CD14-positive monocyte (primary cell): Measurements from ENCODE around the gene IMMP2L. TPM values are rescaled to one million over a fixed set of nuclear protein-coding genes. Genes with fewer than 3 reads are reported as not detected.

Source experiments
- DNase-seq, 3 donors: peaks; one replicate each; pipeline ENCODE4 v3.0.0-alpha.2; 2011 to 2022
- H2AFZ ChIP-seq: 2 replicates; pipeline ENCODE4 v1.6.0; 2012; ENCODE audit warnings: mild to moderate bottlenecking, low read depth, low read length, inconsistent platforms; ENCODE audit not compliant: insufficient read depth, poor library complexity, severe bottlenecking
- H3K27ac ChIP-seq, 2 donors: 1 replicate in 1 of 2; 2 replicates in 1 of 2; pipeline ENCODE4 v1.5.1; 2012 to 2013; ENCODE audit warnings: low read length in 2 of 2, control low read depth in 1 of 2, inconsistent platforms in 1 of 2, low read depth in 1 of 2, mild to moderate bottlenecking in 1 of 2
- H3K27me3 ChIP-seq, 2 donors: one replicate each; pipeline versions ENCODE4 v1.6.0 to v1.6.1; 2011 to 2013; ENCODE audit warnings: low read length in 2 of 2; ENCODE audit not compliant: control insufficient read depth in 2 of 2, insufficient read depth in 2 of 2
- H3K36me3 ChIP-seq, 2 donors: replicated peaks in 1 of 2; 1 replicate in 1 of 2; 2 replicates in 1 of 2; pipeline versions ENCODE4 v1.5.1 to v1.6.1; 2012 to 2013; ENCODE audit warnings: low read length in 2 of 2, control low read depth in 1 of 2, inconsistent platforms in 1 of 2, mild to moderate bottlenecking in 1 of 2; ENCODE audit not compliant: insufficient read depth in 2 of 2, control insufficient read depth in 1 of 2
- H3K4me1 ChIP-seq, 2 donors: 1 replicate in 1 of 2; 2 replicates in 1 of 2; pipeline versions ENCODE4 v1.5.1 to v1.6.1; 2012 to 2013; ENCODE audit warnings: low read length in 2 of 2, control low read depth in 1 of 2, inconsistent platforms in 1 of 2, mild to moderate bottlenecking in 1 of 2, moderate library complexity in 1 of 2; ENCODE audit not compliant: insufficient read depth in 2 of 2, control insufficient read depth in 1 of 2
- H3K4me2 ChIP-seq: replicated peaks from 2 replicates; pipeline ENCODE3; 2012; ENCODE audit warnings: low read length, moderate library complexity, mild to moderate bottlenecking; ENCODE audit not compliant: poor library complexity, severe bottlenecking; ENCODE audit errors: extremely low read depth
- H3K4me3 ChIP-seq, 3 experiments: fragments of 200-600 bp in 1 of 3; sonication (generic) in 1 of 3; replicated peaks in 1 of 3; 1 replicate in 2 of 3; 2 replicates in 1 of 3; pipeline ENCODE4 v1.5.1; 2011 to 2013; ENCODE audit warnings: low read length in 3 of 3, mild to moderate bottlenecking in 3 of 3, control low read depth in 2 of 3, low read depth in 2 of 3, inconsistent platforms in 1 of 3, moderate library complexity in 1 of 3
- H3K79me2 ChIP-seq: 2 replicates; pipeline ENCODE4 v1.6.0; 2012; ENCODE audit warnings: mild to moderate bottlenecking, control low read depth, inconsistent platforms, low read length, moderate library complexity; ENCODE audit not compliant: insufficient read depth
- H3K9ac ChIP-seq: 2 replicates; pipeline ENCODE4 v1.6.0; 2017; ENCODE audit warnings: low read length, mild to moderate bottlenecking; ENCODE audit not compliant: insufficient read depth, poor library complexity, severe bottlenecking
- H3K9me3 ChIP-seq, 2 donors: replicated peaks in 1 of 2; 1 replicate in 1 of 2; 2 replicates in 1 of 2; pipeline versions ENCODE4 v1.5.1 to v1.6.1; 2012 to 2013; ENCODE audit warnings: low read length in 2 of 2, control low read depth in 1 of 2; ENCODE audit not compliant: control insufficient read depth in 1 of 2, insufficient read depth in 1 of 2
- H4K20me1 ChIP-seq: 2 replicates; pipeline ENCODE4 v1.6.0; 2012; ENCODE audit warnings: mild to moderate bottlenecking, low read length, control low read depth, moderate library complexity; ENCODE audit not compliant: insufficient read depth
- H3K27ac Mint-ChIP-seq, 7 donors: one replicate each; pipeline ENCODE4 v1.8.0; 2020; ENCODE audit warnings: mild to moderate bottlenecking in 7 of 7, mixed read lengths in 7 of 7, moderate library complexity in 6 of 7, inconsistent platforms in 2 of 7
- H3K27me3 Mint-ChIP-seq, 3 donors: one replicate each; pipeline ENCODE4 v1.8.0; 2021 to 2022; ENCODE audit warnings: low read depth in 3 of 3, mild to moderate bottlenecking in 3 of 3, mixed read lengths in 3 of 3, moderate library complexity in 3 of 3, inconsistent platforms in 1 of 3
- H3K36me3 Mint-ChIP-seq, 2 donors: one replicate each; pipeline ENCODE4 v1.8.0; 2020; ENCODE audit warnings: mixed read lengths in 2 of 2, inconsistent platforms in 1 of 2, mild to moderate bottlenecking in 1 of 2
- H3K4me1 Mint-ChIP-seq: one replicate; pipeline ENCODE4 v1.8.0; 2020; ENCODE audit warnings: mild to moderate bottlenecking, mixed read lengths
- H3K4me3 Mint-ChIP-seq, 2 donors: one replicate each; pipeline ENCODE4 v1.8.0; 2020; ENCODE audit warnings: mild to moderate bottlenecking in 2 of 2, mixed read lengths in 2 of 2, moderate library complexity in 1 of 2
- H3K9me3 Mint-ChIP-seq, 7 donors: one replicate each; pipeline ENCODE4 v1.8.0; 2020 to 2022; ENCODE audit warnings: mixed read lengths in 7 of 7, mild to moderate bottlenecking in 6 of 7, moderate library complexity in 6 of 7, inconsistent platforms in 2 of 7
- WGBS: methylation state at CpG from one replicate; pipeline ENCODE4 v1.1.5; 2013; ENCODE audit warnings: missing lambda C conversion rate; ENCODE audit not compliant: insufficient coverage; 5-methylcytosine and 5-hydroxymethylcytosine counted together
- intact Hi-C, 2 donors: fragments of 100-400 bp; cut with micrococcal nuclease; formaldehyde crosslinking; loops; one replicate each; pipeline versions ENCODE4 v1.15.0 to v1.15.1; 2023
- polyA plus RNA-seq, 3 donors: library from polyadenylated mRNA; depleted of rRNA in 1 of 3; unstranded in 2 of 3; stranded (reverse) in 1 of 3; fragments of 300-500 nt in 2 of 3; fragments of >200 nt in 1 of 3; fragmentation: Illumina TruSeq in 2 of 3; gene quantifications; 1 replicate in 2 of 3; 2 replicates in 1 of 3; pipeline ENCODE4 v1.2.3, GENCODE V29; 2012 to 2021
- TF ChIP-seq, protein P1 (sequence below): fragments of 200-600 bp; IDR thresholded peaks from one replicate; pipeline ENCODE4 v1.8.0; 2022; ENCODE audit warnings: antibody characterized with exemption, mild to moderate bottlenecking

The IMMP2L gene
- polyA plus RNA-seq, 3 donors, result 1.9 to 6.4 (median 6.2) TPM

DNA sequence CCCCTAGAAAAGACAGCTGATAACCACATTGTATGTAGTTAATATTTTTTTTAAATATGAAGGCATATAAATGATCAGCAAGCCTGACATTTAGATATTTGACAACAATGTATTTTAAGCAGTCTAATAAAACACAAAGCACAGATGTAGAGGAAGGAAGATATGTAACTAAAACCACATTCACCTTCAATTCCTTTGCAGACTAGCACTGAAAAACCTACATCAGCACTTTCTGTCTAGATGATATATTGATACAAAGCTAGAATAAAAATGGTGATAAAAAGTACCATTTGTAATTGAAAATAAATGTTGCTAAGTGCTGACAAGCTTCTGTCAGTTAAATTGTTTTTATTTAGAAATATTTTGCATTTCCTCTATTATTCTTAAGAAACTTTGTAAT, 153.6 kb downstream of the IMMP2L start:
- H3K79me2 ChIP-seq, result no peaks in the 10 kb centered on the region
- no peaks in the 10 kb centered on the region for H3K27me3 ChIP-seq
- H3K4me3 ChIP-seq, result no peak overlapping the region
- H3K4me2 ChIP-seq, result no peak overlapping the region
- no peaks in the 10 kb centered on the region for H3K36me3 ChIP-seq
- H3K9me3 ChIP-seq, result peaks cover 0 to 5% of the 10 kb centered on the region in 2 donors
- no peak overlapping the region for H3K9ac ChIP-seq
- intact Hi-C loops, result no loop called here
- no peaks in the 10 kb centered on the region for H4K20me1 ChIP-seq
- peaks cover 0 to 1% (median 0%) of the 10 kb centered on the region in 3 donors for H3K27me3 Mint-ChIP-seq
- no peaks in the 10 kb centered on the region for H3K4me1 Mint-ChIP-seq
- H3K27ac Mint-ChIP-seq, result no peak overlapping the region
- H3K27ac ChIP-seq, result no peak overlapping the region
- no peaks in the 10 kb centered on the region for H3K4me1 ChIP-seq
- no peak overlapping the region for H3K4me3 Mint-ChIP-seq
- no peak overlapping the region for H2AFZ ChIP-seq
- no peak for DNase-seq
- TF ChIP-seq, protein P1, sequence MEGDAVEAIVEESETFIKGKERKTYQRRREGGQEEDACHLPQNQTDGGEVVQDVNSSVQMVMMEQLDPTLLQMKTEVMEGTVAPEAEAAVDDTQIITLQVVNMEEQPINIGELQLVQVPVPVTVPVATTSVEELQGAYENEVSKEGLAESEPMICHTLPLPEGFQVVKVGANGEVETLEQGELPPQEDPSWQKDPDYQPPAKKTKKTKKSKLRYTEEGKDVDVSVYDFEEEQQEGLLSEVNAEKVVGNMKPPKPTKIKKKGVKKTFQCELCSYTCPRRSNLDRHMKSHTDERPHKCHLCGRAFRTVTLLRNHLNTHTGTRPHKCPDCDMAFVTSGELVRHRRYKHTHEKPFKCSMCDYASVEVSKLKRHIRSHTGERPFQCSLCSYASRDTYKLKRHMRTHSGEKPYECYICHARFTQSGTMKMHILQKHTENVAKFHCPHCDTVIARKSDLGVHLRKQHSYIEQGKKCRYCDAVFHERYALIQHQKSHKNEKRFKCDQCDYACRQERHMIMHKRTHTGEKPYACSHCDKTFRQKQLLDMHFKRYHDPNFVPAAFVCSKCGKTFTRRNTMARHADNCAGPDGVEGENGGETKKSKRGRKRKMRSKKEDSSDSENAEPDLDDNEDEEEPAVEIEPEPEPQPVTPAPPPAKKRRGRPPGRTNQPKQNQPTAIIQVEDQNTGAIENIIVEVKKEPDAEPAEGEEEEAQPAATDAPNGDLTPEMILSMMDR, result no peak
- H3K9me3 Mint-ChIP-seq, result peaks cover 0 to 9% (median 8%) of the 10 kb centered on the region in 7 donors
- H3K36me3 Mint-ChIP-seq, result no peaks in the 10 kb centered on the region

GRCh38 chr7:111407258-111407657, 155.0 kb downstream of the IMMP2L start:
- H3K27ac ChIP-seq, result no peak overlapping the region
- H3K4me3 ChIP-seq, result no peak overlapping the region
- TF ChIP-seq, protein P1, result no peak
- H2AFZ ChIP-seq, result no peak overlapping the region
- Mint-ChIP-seq H3K4me3 (no peak overlapping the region), H3K36me3 (no peaks in the 10 kb centered on the region), H3K27ac (no peak overlapping the region), H3K4me1 (no peaks in the 10 kb centered on the region), H3K9me3 (peaks cover 0 to 14% (median 8%) of the 10 kb centered on the region in 7 donors), H3K27me3 (peaks cover 0 to 1% (median 0%) of the 10 kb centered on the region in 3 donors)
- no peaks in the 10 kb centered on the region for H3K79me2 ChIP-seq
- H3K9me3 ChIP-seq, result peaks cover 0 to 5% of the 10 kb centered on the region in 2 donors
- H3K4me2 ChIP-seq, result no peak overlapping the region
- no CpG with 5 or more reads among the region's 1 CpG for WGBS
- DNase-seq, result no peak
- H3K4me1 ChIP-seq, result no peaks in the 10 kb centered on the region
- H3K27me3 ChIP-seq, result no peaks in the 10 kb centered on the region
- intact Hi-C loops, result no loop called here
- no peaks in the 10 kb centered on the region for H4K20me1 ChIP-seq
- no peaks in the 10 kb centered on the region for H3K36me3 ChIP-seq
- no peak overlapping the region for H3K9ac ChIP-seq
